Neural cell (in vitro differentiated cells): ENCODE results near the gene PIGP. TPM values are rescaled to one million over a fixed set of nuclear protein-coding genes. Genes with fewer than 3 reads are reported as not detected.

Experiments
- H2AFZ ChIP-seq: fragments of 200-600, 300-800 bp; sonication (generic), shearing (Covaris generic); 2 replicates; pipeline ENCODE4 v1.6.0; 2014; ENCODE audit warnings: low read depth, mild to moderate bottlenecking, antibody characterized with exemption, low read length, moderate library complexity
- H3F3A ChIP-seq: fragments of 200-600 bp; shearing (Covaris generic); 2 replicates; pipeline ENCODE4 v1.6.1; 2016; ENCODE audit warnings: mild to moderate bottlenecking, moderate library complexity, mixed read lengths, antibody characterized with exemption, low read length; ENCODE audit not compliant: insufficient read depth, poor library complexity, severe bottlenecking
- H3K27ac ChIP-seq: fragments of 200-600, 300-800 bp; sonication (generic), shearing (Covaris generic); 2 replicates; pipeline ENCODE4 v1.5.1; 2014; ENCODE audit warnings: mild to moderate bottlenecking, low read length, moderate library complexity
- H3K27me3 ChIP-seq: fragments of 300-800, 200-600 bp; sonication (generic), shearing (Covaris generic); 2 replicates; pipeline ENCODE4 v1.6.0; 2014; ENCODE audit warnings: mild to moderate bottlenecking, low read depth, low read length, moderate library complexity; ENCODE audit not compliant: insufficient read depth
- H3K36me3 ChIP-seq: fragments of 300-800, 200-600 bp; sonication (generic), shearing (Covaris generic); 2 replicates; pipeline ENCODE4 v1.5.1; 2014; ENCODE audit warnings: mild to moderate bottlenecking, antibody characterized with exemption, low read length, moderate library complexity; ENCODE audit not compliant: insufficient read depth
- H3K4me2 ChIP-seq: fragments of 300-800, 200-600 bp; sonication (generic), shearing (Covaris generic); 2 replicates; pipeline ENCODE4 v1.6.0; 2014; ENCODE audit warnings: mild to moderate bottlenecking, low read length
- H3K4me3 ChIP-seq: fragments of 300-800, 200-600 bp; sonication (generic), shearing (Covaris generic); 2 replicates; pipeline ENCODE4 v1.5.1; 2014; ENCODE audit warnings: mild to moderate bottlenecking, low read length, moderate library complexity
- H3K79me2 ChIP-seq: fragments of 200-600 bp; shearing (Covaris generic); replicated peaks from 2 replicates; pipeline ENCODE4 v1.6.0; 2014; ENCODE audit warnings: mild to moderate bottlenecking, low read length, moderate library complexity; ENCODE audit not compliant: insufficient read depth
- H3K9ac ChIP-seq: fragments of 300-800, 200-600 bp; sonication (generic), shearing (Covaris generic); 2 replicates; pipeline ENCODE4 v1.6.1; 2016; ENCODE audit warnings: mild to moderate bottlenecking, low read length, mixed read lengths
- H3K9me2 ChIP-seq: fragments of 200-600 bp; shearing (Covaris generic); 2 replicates; pipeline ENCODE4 v1.6.1; 2016; ENCODE audit warnings: mild to moderate bottlenecking, low read length, mixed read lengths; ENCODE audit not compliant: insufficient read depth
- H3K9me3 ChIP-seq: fragments of 200-600, 300-800 bp; sonication (generic), shearing (Covaris generic); 2 replicates; pipeline ENCODE4 v1.6.1; 2016; ENCODE audit warnings: mild to moderate bottlenecking, mixed run types, low read length, moderate library complexity, mixed read lengths
- H4K20me1 ChIP-seq: fragments of 200-600 bp; shearing (Covaris generic); 2 replicates; pipeline ENCODE4 v1.6.1; 2016; ENCODE audit warnings: mild to moderate bottlenecking, mixed run types; ENCODE audit not compliant: insufficient read depth
- EP300 ChIP-seq: fragments of 450-650 bp; conservative IDR thresholded peaks from 2 replicates; pipeline ENCODE4 v1.6.1; 2014; ENCODE audit warnings: antibody characterized with exemption, mild to moderate bottlenecking, moderate library complexity; ENCODE audit not compliant: poor library complexity, severe bottlenecking
- EZH2 ChIP-seq: fragments of 200-600, 300-800 bp; shearing (Covaris generic), sonication (generic); IDR thresholded peaks from 2 replicates; pipeline ENCODE4 v1.6.1; 2014; ENCODE audit warnings: antibody characterized with exemption, low read length, borderline replicate concordance, mild to moderate bottlenecking; ENCODE audit not compliant: insufficient read depth, poor library complexity, severe bottlenecking
- MXI1 ChIP-seq: fragments of 450-650 bp; conservative IDR thresholded peaks from 2 replicates; pipeline ENCODE4 v1.6.1; 2014; ENCODE audit warnings: antibody characterized with exemption, mild to moderate bottlenecking; ENCODE audit not compliant: poor library complexity, severe bottlenecking
- POLR2AphosphoS5 ChIP-seq: IDR thresholded peaks from 2 replicates; pipeline ENCODE4 v1.6.1; 2012
- RAD21 ChIP-seq: fragments of 450-650 bp; conservative IDR thresholded peaks from 2 replicates; pipeline ENCODE4 v1.6.1; 2014; ENCODE audit warnings: antibody characterized with exemption, mild to moderate bottlenecking, moderate library complexity
- SMC3 ChIP-seq: fragments of 450-650 bp; conservative IDR thresholded peaks from 2 replicates; pipeline ENCODE4 v1.6.1; 2014; ENCODE audit warnings: antibody characterized with exemption, mild to moderate bottlenecking, moderate library complexity; ENCODE audit not compliant: poor library complexity
- TAF1 ChIP-seq: IDR thresholded peaks from 2 replicates; pipeline ENCODE4 v1.6.1; 2012; ENCODE audit warnings: low read depth
- polyA plus RNA-seq: library from polyadenylated mRNA; depleted of rRNA; stranded (reverse); fragments of >200 nt; gene quantifications from 2 replicates; pipeline ENCODE4 v1.2.3, GENCODE V29; 2014
- TF ChIP-seq, protein P1 (sequence below): fragments of 450-650 bp; IDR thresholded peaks from 2 replicates; pipeline ENCODE4 v1.5.1; 2014; ENCODE audit warnings: antibody characterized with exemption, mild to moderate bottlenecking, moderate library complexity; ENCODE audit not compliant: poor library complexity, severe bottlenecking
- TF ChIP-seq, protein P2 (sequence below): IDR thresholded peaks from 2 replicates; pipeline ENCODE4 v1.6.1; 2012; ENCODE audit warnings: borderline replicate concordance

Gene PIGP
- polyA plus RNA-seq, 1 donor from 2014 or later = 38.5 TPM

GRCh38 chr21:37032293-37032692 lies 40.6 kb downstream of the PIGP start:
- H3K9ac ChIP-seq = no peak overlapping the region
- H3K9me3 ChIP-seq = no peaks in the 10 kb centered on the region
- H3K36me3 ChIP-seq = no peaks in the 10 kb centered on the region
- H3K27ac ChIP-seq = no peak overlapping the region
- H3K27me3 ChIP-seq = no peaks in the 10 kb centered on the region
- H4K20me1 ChIP-seq = no peaks in the 10 kb centered on the region
- H2AFZ ChIP-seq = no peak overlapping the region
- H3K79me2 ChIP-seq = no peaks in the 10 kb centered on the region
- H3K4me2 ChIP-seq = no peak overlapping the region
- no peak for TF ChIP-seq POLR2AphosphoS5
- TF ChIP-seq, protein P1, sequence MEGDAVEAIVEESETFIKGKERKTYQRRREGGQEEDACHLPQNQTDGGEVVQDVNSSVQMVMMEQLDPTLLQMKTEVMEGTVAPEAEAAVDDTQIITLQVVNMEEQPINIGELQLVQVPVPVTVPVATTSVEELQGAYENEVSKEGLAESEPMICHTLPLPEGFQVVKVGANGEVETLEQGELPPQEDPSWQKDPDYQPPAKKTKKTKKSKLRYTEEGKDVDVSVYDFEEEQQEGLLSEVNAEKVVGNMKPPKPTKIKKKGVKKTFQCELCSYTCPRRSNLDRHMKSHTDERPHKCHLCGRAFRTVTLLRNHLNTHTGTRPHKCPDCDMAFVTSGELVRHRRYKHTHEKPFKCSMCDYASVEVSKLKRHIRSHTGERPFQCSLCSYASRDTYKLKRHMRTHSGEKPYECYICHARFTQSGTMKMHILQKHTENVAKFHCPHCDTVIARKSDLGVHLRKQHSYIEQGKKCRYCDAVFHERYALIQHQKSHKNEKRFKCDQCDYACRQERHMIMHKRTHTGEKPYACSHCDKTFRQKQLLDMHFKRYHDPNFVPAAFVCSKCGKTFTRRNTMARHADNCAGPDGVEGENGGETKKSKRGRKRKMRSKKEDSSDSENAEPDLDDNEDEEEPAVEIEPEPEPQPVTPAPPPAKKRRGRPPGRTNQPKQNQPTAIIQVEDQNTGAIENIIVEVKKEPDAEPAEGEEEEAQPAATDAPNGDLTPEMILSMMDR = no peak
- no peak for TF ChIP-seq EP300
- no peak for TF ChIP-seq SMC3
- no peak for TF ChIP-seq MXI1
- TF ChIP-seq, protein P2, sequence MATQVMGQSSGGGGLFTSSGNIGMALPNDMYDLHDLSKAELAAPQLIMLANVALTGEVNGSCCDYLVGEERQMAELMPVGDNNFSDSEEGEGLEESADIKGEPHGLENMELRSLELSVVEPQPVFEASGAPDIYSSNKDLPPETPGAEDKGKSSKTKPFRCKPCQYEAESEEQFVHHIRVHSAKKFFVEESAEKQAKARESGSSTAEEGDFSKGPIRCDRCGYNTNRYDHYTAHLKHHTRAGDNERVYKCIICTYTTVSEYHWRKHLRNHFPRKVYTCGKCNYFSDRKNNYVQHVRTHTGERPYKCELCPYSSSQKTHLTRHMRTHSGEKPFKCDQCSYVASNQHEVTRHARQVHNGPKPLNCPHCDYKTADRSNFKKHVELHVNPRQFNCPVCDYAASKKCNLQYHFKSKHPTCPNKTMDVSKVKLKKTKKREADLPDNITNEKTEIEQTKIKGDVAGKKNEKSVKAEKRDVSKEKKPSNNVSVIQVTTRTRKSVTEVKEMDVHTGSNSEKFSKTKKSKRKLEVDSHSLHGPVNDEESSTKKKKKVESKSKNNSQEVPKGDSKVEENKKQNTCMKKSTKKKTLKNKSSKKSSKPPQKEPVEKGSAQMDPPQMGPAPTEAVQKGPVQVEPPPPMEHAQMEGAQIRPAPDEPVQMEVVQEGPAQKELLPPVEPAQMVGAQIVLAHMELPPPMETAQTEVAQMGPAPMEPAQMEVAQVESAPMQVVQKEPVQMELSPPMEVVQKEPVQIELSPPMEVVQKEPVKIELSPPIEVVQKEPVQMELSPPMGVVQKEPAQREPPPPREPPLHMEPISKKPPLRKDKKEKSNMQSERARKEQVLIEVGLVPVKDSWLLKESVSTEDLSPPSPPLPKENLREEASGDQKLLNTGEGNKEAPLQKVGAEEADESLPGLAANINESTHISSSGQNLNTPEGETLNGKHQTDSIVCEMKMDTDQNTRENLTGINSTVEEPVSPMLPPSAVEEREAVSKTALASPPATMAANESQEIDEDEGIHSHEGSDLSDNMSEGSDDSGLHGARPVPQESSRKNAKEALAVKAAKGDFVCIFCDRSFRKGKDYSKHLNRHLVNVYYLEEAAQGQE = no peak
- no peak for TF ChIP-seq RAD21
- TF ChIP-seq EZH2 = no peak
- TF ChIP-seq TAF1 = no peak
- no peaks in the 10 kb centered on the region for H3F3A ChIP-seq
- no peaks in the 10 kb centered on the region for H3K9me2 ChIP-seq
- no peak overlapping the region for H3K4me3 ChIP-seq

- Histone ChIP-seq H2AFZ (no peak overlapping the region), H3K9me3 (no peaks in the 10 kb centered on the region), H3F3A (no peaks in the 10 kb centered on the region), H3K27ac (no peak overlapping the region), H3K79me2 (no peaks in the 10 kb centered on the region), H3K27me3 (no peaks in the 10 kb centered on the region), H3K9me2 (no peaks in the 10 kb centered on the region), H3K36me3 (no peaks in the 10 kb centered on the region), H4K20me1 (no peaks in the 10 kb centered on the region), H3K4me2 (no peak overlapping the region), H3K9ac (no peak overlapping the region), H3K4me3 (no peak overlapping the region)
- TF ChIP-seq TAF1 (no peak), RAD21 (no peak), SMC3 (no peak), MXI1 (no peak), EZH2 (no peak)
Measured at GRCh38 chr21:37030864-37031263, 42.0 kb downstream of the PIGP start.

- H3F3A ChIP-seq = no peaks in the 10 kb centered on the region
- H3K4me2 ChIP-seq = no peak overlapping the region
- no peak for TF ChIP-seq EP300
- TF ChIP-seq EZH2 = no peak
- no peak for TF ChIP-seq TAF1
- TF ChIP-seq, protein P1 = peak; percentile 11
- TF ChIP-seq RAD21 = no peak
- TF ChIP-seq POLR2AphosphoS5 = no peak
- TF ChIP-seq MXI1 = no peak
- no peak for TF ChIP-seq SMC3
- H3K36me3 ChIP-seq = no peaks in the 10 kb centered on the region
- no peak overlapping the region for H2AFZ ChIP-seq
- no peaks in the 10 kb centered on the region for H3K79me2 ChIP-seq
- H3K27me3 ChIP-seq = no peaks in the 10 kb centered on the region
- no peaks in the 10 kb centered on the region for H4K20me1 ChIP-seq
- H3K9ac ChIP-seq = no peak overlapping the region
- H3K9me3 ChIP-seq = no peaks in the 10 kb centered on the region
- H3K4me3 ChIP-seq = no peak overlapping the region
- no peak overlapping the region for H3K27ac ChIP-seq
- H3K9me2 ChIP-seq = no peaks in the 10 kb centered on the region
Measured at GRCh38 chr21:37028570-37028969, 44.3 kb downstream of the PIGP start.
